Measurements from ENCODE around the gene NKIRAS2.

The NKIRAS2 gene

DNA sequence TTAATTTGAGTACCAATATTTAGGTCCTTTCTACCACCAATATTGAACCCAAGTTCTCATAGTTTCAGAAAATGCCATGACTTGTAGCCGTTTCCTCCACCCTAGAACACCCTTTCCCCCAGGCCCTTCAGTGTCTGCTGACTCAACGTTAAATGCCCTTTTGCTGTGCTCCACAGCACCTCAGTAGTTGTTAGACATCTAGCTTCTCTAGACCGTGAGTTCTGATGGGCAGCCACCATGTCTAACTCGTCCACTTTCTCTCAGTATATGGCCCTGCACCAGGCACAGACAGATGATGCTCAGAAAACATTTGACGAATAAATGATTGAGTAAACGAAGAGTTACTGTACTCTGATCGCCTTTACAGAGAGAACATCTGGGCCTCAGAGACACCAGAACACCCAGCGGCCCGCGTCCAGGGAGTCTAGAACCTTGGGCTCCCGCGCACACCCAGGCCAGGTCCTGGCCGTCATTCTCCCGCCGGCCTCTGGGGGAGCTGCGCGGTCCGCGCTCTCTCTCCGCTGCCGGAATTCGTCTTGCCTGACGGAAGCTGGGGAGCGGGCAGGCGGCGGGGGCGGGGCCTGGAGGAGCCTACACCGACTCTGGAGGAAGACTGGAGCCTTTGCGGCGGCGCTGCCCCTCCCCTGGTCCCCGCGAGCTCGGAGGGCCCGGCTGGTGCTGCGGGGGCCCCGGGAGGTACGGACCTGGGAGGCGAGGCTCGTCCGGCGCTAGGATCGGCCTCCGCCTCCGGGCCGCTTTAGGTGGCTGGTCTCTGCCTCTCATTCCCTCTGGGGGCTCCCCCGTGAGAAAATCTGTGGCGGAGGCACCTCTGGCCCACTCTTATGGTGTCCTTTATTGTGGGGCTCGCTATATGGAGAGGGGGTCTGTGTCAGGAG, at the start of gene NKIRAS2:
Gene NKIRAS2 (plus strand): TSS at position 582 of the 896 bp plus-strand sequence. CDS start 1,488 bp downstream, outside the sequence.
- DNase-seq (ENCODE audit: low read depth in 2 of 2): peak; percentile 93 to 96

DNA sequence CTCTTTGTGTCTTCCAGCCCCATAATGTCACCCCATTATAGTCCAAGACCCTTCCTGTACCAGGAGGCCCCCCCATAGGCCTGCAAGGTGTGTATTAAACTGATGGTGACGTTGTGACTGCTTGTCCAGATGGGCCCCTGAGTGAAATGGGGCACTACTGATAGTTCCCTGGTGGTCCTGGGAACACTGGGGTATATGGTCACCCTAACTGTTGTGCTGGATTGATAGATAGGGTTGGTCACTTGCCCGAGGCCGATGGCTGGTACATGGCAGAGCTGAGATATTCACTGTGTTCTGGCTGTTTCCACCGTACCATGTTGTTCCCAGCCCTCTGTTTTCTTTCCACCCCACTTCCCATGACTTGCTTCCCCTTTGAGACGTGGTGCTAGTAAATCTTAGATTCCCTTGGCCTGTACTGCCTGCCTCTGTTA, 49.0 kb upstream of the NKIRAS2 start:
- DNase-seq (ENCODE audit: low read depth in 2 of 2): no peak

DNA sequence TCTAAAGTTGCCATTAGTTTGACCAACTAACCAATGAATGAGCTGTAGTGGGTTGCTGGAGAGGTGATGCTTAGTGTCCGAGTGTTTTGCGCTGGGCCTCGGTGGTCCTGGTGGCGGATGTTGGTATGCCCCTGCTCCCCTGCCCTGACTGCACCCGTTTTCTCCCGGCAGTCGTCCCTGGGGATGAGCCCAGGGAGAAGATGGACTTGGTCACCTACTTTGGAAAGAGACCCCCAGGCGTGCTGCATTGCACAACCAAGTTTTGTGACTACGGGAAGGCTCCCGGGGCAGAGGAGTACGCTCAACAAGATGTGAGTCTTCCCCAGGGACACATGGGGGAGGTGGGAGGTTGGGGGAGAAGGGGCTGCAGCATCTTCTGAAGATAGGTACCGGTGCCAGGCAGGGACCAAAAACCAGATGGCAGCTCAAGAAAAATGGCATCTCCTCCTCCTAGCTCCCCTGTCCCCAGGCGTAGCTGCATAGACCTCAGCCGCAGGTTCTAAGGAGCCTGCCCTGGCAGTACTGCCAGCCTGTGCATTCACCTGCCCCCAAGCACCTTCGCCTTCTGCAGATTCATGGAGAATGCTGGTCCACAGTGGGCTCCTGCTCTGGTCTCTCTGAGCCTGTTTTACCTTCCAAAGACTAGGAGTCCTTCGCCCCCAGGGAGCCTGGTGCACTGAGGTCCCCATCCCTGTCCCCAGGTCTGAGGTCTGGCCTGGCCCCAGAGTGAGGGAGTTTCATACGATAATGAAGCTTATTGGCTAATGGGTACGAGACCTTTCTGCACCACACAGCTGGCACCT, 48.0 kb upstream of the NKIRAS2 start:
- DNase-seq (ENCODE audit: low read depth in 2 of 2): no peak

DNA sequence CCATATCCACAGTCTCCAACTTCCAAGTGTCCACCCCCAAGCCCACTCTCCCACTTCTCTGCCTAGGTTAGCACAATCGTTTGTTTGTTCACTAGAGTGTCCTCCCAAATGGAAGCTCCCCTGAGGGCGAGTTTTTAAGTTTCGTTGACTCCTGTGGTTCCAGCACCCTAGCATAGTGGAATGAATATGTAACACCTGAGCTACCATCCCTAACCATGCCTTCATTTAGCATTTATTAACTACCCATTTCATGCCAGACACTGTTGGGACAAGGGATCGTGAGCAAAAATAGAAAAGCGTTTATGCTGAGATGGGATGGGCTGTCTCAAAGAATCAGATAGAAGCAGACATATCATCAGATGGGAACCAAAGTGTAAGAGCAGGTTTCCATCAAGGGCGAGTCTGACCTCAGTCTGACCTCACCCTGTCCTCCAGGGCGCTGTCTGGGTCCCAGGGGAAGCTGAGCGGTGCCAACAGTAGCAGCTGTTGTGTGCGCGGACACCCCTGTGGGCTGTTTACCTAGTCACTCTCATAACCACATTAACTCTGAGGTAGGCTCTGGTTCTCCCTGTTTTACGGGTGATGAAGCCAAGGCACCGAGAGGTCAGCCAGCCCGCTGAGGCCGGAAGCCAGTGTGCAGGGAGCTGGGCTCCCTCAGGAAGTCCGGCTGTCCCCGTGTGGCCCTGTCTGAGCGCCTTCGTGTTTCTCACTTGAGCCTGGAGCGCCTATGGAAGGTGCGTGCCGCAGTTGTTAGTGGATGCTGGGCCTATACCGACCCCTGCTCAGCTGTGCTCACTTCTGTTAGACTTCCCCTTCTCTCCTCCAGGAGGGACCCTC, 47.1 kb upstream of the NKIRAS2 start:
- no peak for DNase-seq (ENCODE audit: low read depth in 2 of 2)

DNA sequence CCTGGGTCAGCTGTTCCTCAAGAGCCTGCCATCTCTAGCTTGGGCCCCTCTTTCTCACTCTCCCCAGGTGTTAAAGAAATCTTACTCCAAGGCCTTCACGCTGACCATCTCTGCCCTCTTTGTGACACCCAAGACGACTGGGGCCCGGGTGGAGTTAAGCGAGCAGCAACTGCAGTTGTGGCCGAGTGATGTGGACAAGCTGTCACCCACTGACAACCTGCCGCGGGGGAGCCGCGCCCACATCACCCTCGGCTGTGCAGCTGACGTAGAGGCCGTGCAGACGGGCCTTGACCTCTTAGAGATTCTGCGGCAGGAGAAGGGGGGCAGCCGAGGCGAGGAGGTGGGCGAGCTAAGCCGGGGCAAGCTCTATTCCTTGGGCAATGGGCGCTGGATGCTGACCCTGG, 46.5 kb upstream of the NKIRAS2 start:
- no peak for DNase-seq (ENCODE audit: low read depth in 2 of 2)

DNA sequence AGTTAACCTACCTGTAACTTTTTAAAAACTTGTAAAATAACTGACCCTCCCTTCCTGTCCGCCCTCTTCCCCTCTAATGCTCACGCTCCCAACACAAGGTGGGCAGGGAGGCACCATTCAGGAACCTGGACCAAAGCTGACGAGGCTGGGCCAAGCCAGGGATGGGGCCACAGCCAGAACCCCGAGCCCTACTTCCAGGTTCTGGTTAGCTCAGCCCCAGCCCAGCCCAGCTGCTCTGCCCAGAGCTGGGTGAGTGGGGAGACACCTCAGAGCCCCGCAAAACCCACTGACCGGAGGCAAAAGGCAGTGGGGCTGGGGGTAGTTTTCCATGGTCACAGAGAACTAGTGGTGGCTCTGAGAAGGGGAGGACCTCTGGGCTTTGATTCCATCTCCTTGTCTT, 45.9 kb upstream of the NKIRAS2 start:
- DNase-seq (ENCODE audit: low read depth in 2 of 2): no peak

DNA sequence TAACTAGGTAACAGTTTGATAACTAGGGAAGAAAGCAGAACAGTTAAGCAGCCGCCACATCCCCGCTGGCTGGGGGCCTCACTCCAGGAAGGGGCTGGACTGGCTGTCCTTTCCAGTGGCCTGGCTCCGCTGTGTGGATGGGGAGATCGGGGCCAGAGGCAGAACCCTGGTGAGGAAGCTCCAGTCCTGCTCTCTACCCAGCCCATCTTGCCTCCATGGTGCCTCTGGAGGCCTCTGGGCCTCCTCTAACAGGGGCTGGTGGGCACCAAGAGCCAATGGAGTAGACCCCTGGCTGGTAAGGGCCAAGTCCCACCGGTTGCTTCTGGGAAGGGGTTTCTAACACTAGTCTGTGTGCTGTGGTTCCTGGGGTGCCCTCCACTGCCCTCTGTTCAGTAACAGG, 45.2 kb upstream of the NKIRAS2 start:
- DNase-seq (ENCODE audit: low read depth in 2 of 2): no peak

DNA sequence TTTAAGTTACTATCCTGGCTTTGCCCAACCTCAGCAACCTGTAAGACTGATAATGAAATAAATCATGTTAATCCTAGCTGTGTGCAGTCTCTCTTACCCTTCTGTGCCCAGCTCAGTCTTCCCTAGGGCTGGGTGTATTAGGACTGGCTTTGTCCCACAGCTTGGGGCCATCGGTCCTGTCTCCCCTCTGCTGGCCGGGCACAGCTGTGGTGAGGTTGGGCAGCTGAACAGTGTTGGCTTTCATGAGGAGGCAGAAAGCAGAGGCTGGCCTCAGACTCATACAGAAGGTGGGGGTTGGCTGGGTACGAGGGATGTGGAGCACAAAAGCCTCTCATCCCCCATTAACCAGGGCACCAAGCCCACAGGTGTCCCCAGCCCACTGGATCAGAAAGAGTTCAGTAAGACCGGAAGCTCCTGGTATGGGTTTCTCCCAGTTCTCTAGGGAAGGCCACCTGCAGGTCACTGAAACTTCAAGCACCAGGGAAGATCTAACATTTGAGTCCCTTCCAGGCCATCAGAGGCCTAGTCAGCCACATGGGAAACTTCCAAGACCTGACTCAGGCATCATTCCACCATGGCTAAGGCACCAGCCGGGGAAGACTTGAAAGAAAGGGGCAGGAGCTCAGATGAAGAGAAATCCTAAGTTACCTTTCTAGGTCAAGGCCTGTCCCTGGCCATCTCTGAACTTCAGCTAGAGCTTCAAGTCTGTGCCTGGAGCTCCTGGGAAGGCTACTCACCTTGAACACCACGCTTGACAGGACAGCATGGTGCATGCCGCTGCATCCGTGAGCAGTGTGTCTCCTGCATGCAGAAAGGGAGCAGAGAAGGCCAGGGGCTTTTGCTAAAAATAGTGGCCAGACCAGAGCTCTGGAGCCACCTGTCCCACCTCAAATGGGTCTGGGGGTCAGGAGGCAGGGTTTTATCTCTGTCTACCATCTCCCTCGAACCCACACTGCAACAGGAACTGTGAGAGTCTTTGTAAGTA, 44.5 kb upstream of the NKIRAS2 start:
- DNase-seq (ENCODE audit: low read depth in 2 of 2): no peak

DNA sequence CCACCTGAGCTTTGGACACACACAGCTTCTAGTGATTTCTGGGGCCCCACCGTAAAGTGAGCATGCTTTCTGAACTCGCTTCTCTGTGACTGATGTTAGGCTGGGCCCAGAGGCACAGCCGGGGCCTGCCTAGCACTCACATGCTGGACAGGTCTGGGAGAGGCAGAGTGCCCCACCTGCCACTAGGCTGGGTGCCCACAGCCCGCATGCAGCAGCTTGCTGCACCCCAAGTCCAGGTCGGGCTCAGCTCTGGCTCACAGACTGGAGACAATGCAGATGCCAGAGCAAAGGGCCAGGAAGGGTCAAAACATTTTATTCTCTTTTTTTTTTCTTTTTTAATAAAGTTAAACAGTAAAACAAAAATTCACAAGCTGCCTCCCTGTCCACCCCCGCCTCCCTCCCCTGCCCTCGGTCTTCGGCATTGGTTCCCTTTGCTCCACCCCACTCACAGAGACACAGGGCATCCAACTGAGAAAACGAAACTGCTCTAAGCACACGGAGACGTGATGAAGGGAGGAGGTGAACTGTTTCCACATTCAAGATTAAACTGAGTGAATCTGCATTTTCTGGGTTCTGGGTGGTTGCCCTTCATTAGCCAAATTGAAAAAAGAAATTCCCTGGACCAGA, 43.6 kb upstream of the NKIRAS2 start:
- no peak for DNase-seq (ENCODE audit: low read depth in 2 of 2)

DNA sequence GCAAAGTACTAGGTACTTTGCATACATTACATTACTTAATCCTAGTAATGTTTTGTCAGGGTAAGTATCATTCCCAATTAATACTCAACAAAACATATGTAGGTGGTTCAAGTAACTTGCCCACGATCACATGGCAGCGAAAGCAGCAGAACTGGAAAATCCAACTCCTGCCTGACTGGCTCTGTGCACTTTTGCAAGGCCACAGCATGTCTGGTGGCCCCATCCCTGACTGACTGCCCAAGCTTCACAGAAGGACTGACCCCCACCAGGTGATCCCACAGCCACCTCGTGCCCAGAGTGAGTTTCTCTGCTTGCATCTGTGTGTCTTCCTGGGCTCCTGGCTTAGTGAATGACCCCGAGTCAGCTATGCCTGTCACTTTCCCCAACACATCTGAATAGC, 41.9 kb upstream of the NKIRAS2 start:
- no peak for DNase-seq (ENCODE audit: low read depth in 2 of 2)

DNA sequence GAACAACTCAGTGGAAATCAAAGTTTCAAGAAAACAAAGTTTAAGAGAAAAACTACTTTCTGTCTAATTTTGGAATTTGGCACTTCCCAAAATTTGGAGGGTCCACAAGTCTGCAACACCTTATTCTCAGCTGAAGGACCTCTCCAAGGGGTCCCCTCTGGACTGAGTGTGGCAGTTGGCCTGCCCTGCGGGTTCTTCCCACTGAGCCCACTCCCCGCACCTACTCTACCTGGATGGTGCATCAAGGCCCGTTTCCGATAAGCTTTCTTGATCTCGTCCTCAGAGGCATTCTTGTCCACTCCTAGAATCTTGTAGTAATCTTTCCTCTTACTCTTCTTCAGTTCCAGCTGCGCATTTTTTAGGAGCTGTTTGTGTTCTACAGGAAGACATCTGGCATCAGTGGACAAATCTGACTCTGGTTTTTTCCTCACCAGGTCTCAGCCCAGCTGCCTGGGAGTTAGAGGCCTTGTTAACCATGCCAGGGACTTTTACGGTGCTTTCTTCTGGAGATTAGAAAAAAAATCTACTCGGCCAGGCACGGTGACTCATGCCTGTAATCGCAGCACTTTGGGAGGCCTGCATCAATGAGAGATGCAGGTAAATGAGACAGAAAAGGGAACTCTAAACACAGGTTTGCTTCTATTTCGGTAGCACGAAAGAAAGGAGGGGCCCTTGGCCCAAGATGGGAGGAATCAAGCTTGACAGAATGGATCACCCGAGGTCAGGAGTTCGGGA, 37.7 kb upstream of the NKIRAS2 start:
- no peak for DNase-seq (ENCODE audit: low read depth in 2 of 2)

DNA sequence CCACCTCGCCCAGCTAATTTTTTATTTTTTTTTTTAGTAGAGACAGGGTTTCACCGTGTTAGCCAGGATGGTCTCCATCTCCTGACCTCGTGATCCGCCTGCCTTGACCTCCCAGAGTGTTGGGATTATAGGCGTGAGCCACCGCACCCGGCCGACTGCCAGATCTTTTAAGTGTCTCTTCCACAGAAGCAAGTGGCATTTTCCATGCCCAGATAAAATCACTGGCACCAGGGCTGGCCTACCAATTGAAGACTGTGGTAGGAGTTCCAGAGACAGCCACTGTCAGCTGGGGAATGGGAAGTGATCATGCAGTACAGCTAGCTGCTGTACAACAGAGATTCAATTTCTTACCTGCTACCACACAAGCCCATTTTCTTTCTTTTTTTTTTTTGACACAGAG, 35.4 kb upstream of the NKIRAS2 start:
- no peak for DNase-seq (ENCODE audit: low read depth in 2 of 2)

DNA sequence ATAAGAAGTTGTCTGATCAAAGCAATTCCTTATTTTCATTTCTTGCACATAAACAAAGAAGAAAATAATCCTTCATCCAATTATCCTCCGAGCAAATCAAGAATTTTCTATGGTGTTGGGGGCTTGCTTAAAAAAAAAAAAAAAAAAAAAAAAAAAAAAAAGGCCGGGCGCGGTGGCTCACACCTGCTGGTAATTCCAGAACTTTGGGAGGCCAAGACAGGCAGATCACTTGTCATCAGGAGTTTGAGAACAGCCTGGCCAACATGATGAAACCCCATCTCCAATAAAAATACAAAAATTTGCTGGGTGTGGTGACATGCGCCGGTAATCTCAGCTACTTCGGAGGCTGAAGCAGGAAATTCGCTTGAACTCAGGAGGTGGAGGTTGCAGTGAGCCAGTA, 34.0 kb upstream of the NKIRAS2 start:
- no peak for DNase-seq (ENCODE audit: low read depth in 2 of 2)

DNA sequence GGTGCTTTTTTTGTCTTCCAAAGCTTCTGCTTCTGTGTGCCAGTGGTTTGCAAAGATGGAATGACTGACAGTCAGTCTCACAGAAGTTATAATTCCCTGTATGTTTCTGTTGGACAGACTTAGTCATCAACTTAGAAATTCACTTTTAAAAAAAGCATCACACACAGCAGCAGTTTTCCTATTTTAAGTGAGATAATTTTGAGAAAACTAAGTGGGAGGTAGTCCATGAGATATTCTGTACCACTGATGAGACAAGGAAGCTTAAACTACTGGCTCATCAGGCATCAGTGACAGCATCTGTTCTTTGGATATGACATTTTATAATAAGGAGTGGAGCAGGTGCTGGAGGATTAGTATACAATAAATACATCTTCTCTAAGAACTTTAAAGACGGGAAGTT, 33.3 kb upstream of the NKIRAS2 start:
- DNase-seq (ENCODE audit: low read depth in 2 of 2): no peak

DNA sequence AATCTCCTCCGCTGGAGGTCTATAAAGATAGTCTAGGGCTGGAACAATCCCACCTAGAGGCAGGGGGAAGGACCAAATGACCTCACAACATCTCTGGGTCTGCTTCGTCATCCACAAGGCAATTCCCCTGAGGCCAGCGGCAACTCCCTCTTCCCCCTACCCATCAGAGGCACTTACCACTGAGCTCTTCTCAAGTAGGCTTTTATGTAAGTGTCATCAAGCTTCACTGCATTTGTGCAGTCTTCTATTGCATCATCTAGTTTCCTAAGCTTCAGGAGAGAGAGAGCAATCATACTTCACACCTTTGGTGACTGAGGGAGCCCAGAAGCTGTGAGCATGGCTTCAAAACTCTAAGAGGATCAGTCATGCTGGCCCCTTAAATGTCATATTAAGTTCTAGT, 32.2 kb upstream of the NKIRAS2 start:
- DNase-seq (ENCODE audit: low read depth in 2 of 2): no peak

DNA sequence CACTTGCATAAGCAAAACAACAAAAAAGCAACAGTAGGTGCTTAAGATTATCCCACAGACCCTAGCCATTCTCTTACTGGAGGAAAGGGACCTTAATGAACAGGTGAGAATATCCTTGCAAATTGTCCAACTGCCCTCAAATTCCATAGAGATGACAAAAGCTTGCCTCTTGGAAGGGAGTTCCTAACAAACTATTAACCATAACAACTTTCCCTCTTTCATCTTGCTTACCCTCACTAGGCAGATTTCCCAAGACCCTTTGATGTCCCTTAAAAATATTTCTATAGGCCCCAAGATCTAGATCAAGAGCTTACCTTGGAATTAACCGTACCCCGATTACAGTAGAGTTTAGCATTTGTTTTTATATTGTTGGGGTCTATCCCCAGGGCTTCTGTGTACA, 31.5 kb upstream of the NKIRAS2 start:
- no peak for DNase-seq (ENCODE audit: low read depth in 2 of 2)

DNA sequence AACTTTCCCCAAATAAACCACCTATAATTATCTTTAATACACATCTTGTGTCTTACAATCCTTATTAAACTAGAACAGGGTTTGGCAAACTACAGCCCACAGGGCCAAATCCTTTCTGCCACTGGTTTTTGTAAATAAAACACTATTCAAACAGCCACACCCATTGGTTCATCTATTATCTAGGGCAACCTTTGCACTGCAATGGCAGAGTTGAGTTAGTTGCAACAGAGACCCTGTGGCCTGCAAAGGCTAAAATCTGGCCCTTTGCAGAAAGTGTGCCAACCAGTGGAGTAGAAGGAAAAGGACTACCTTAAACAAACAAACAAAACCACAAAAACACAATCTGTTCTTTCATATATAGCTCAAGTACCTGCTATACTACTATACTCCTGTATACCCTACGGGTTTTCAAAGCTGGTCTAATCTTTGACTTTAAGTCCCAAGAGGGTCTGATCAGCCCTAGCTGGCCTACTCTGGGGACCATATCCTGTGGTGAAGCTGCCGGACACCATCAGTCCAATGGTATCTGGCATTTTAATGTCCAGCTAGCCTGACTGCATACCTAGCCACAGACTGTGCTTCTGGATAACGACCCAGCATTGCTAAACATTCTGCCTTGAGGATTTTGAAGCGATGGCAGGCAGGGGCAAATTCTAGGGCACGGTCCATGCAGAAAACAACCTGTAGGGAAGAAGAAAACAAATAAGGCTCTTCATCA, 30.0 kb upstream of the NKIRAS2 start:
- no peak for DNase-seq (ENCODE audit: low read depth in 2 of 2)

DNA sequence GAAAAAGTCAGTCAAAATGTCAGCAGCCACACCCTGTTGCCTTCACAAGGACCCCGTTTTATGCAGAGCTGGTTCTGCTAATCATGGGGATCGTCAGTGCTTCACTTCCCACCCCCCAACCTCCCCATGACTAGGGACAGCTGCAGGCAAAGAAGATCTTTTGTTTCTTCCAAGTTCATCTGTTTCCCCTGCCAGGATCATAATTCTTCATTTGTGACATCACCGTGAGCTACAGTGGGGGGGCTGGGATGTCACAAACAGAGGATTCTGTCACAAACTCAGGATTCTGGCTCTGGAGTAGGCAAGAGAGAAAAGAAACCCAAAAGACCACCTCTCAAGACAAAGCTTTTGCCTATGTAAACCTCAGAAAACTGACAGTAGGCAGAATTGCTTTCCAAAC, 27.3 kb upstream of the NKIRAS2 start:
- DNase-seq (ENCODE audit: low read depth in 2 of 2): no peak

DNA sequence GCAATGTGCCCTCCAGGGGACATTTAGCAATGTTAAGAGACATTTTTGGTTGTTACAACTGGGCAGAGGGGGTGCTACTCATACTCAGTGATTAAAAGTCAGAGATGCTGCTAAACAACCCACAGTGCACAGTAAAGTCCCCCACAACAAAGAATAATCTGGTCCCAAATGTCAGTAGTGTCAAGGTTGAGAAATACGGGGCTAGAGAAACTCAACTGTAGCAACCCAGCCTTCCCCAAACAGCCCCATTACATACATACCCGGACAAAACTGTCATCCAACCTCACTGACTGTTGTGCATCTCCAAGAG, 23.1 kb upstream of the NKIRAS2 start:
- DNase-seq (ENCODE audit: low read depth in 2 of 2): no peak
